ENCODE results near the gene SLC9A3.

The SLC9A3 gene

GRCh38 chr5:555058-555623 is 30.9 kb upstream of the SLC9A3 start:
- Histone ChIP-seq H3K4me1 (ENCODE audit: control insufficient read depth, insufficient read depth, low read length, unreplicated experiment) (no peaks in the 10 kb centered on the region), H3K79me2 (ENCODE audit: control insufficient read depth, insufficient read depth, low read length, unreplicated experiment) (no peaks in the 10 kb centered on the region), H3K27ac (ENCODE audit: low read depth, low read length) (no peak overlapping the region), H3K36me3 (ENCODE audit: insufficient read depth, low read length) (no peaks in the 10 kb centered on the region), H3K4me3 (ENCODE audit: low read depth, low read length) (no peak overlapping the region), H3K27me3 (ENCODE audit: insufficient read depth, low read length) (peaks cover 14% of the 10 kb centered on the region; the same call in 1 of the 2 replicates), H2AFZ (ENCODE audit: low read length, unreplicated experiment) (no peak overlapping the region)

GRCh38 chr5:554284-554988 is 30.2 kb upstream of the SLC9A3 start:
- H3K4me1 ChIP-seq (ENCODE audit: control insufficient read depth, insufficient read depth, low read length, unreplicated experiment): no peaks in the 10 kb centered on the region
- no peaks in the 10 kb centered on the region for H3K36me3 ChIP-seq (ENCODE audit: insufficient read depth, low read length)
- H3K4me3 ChIP-seq (ENCODE audit: low read depth, low read length): no peak overlapping the region
- no peak overlapping the region for H2AFZ ChIP-seq (ENCODE audit: low read length, unreplicated experiment)
- H3K27ac ChIP-seq (ENCODE audit: low read depth, low read length): no peak overlapping the region
- H3K79me2 ChIP-seq (ENCODE audit: control insufficient read depth, insufficient read depth, low read length, unreplicated experiment): no peaks in the 10 kb centered on the region
- H3K27me3 ChIP-seq (ENCODE audit: insufficient read depth, low read length): peaks cover 18% of the 10 kb centered on the region; the same call in 1 of the 2 replicates

GRCh38 chr5:553874-554273 is 29.6 kb upstream of the SLC9A3 start:
- H3K4me1 ChIP-seq (ENCODE audit: control insufficient read depth, insufficient read depth, low read length, unreplicated experiment): no peaks in the 10 kb centered on the region
- peaks cover 20% of the 10 kb centered on the region; the same call in 1 of the 2 replicates for H3K27me3 ChIP-seq (ENCODE audit: insufficient read depth, low read length)
- no peak overlapping the region for H2AFZ ChIP-seq (ENCODE audit: low read length, unreplicated experiment)
- H3K36me3 ChIP-seq (ENCODE audit: insufficient read depth, low read length): no peaks in the 10 kb centered on the region
- H3K79me2 ChIP-seq (ENCODE audit: control insufficient read depth, insufficient read depth, low read length, unreplicated experiment): no peaks in the 10 kb centered on the region
- no peak overlapping the region for H3K27ac ChIP-seq (ENCODE audit: low read depth, low read length)
- no peak overlapping the region for H3K4me3 ChIP-seq (ENCODE audit: low read depth, low read length)

- Histone ChIP-seq H3K79me2 (ENCODE audit: control insufficient read depth, insufficient read depth, low read length, unreplicated experiment) (no peaks in the 10 kb centered on the region), H3K27me3 (ENCODE audit: insufficient read depth, low read length) (peaks cover 27% of the 10 kb centered on the region), H3K4me3 (ENCODE audit: low read depth, low read length) (no peak overlapping the region), H2AFZ (ENCODE audit: low read length, unreplicated experiment) (no peak overlapping the region), H3K36me3 (ENCODE audit: insufficient read depth, low read length) (no peaks in the 10 kb centered on the region), H3K27ac (ENCODE audit: low read depth, low read length) (no peak overlapping the region), H3K4me1 (ENCODE audit: control insufficient read depth, insufficient read depth, low read length, unreplicated experiment) (no peaks in the 10 kb centered on the region)
Measured at GRCh38 chr5:551406-551805, 27.2 kb upstream of the SLC9A3 start.

GRCh38 chr5:549229-549628 is 25.0 kb upstream of the SLC9A3 start:
- H3K36me3 ChIP-seq (ENCODE audit: insufficient read depth, low read length): no peaks in the 10 kb centered on the region
- H3K27me3 ChIP-seq (ENCODE audit: insufficient read depth, low read length): peaks cover 27% of the 10 kb centered on the region
- no peak overlapping the region for H3K27ac ChIP-seq (ENCODE audit: low read depth, low read length)

GRCh38 chr5:548256-548655 is 24.0 kb upstream of the SLC9A3 start:
- no peak overlapping the region for H3K27ac ChIP-seq (ENCODE audit: low read depth, low read length)
- no peaks in the 10 kb centered on the region for H3K79me2 ChIP-seq (ENCODE audit: control insufficient read depth, insufficient read depth, low read length, unreplicated experiment)
- H3K27me3 ChIP-seq (ENCODE audit: insufficient read depth, low read length): peaks cover 27% of the 10 kb centered on the region
- no peaks in the 10 kb centered on the region for H3K36me3 ChIP-seq (ENCODE audit: insufficient read depth, low read length)
- H2AFZ ChIP-seq (ENCODE audit: low read length, unreplicated experiment): no peak overlapping the region
- no peaks in the 10 kb centered on the region for H3K4me1 ChIP-seq (ENCODE audit: control insufficient read depth, insufficient read depth, low read length, unreplicated experiment)
- no peak overlapping the region for H3K4me3 ChIP-seq (ENCODE audit: low read depth, low read length)

More at GRCh38 chr5:549229-549628, 25.0 kb upstream of the SLC9A3 start:
- Histone ChIP-seq H3K79me2 (ENCODE audit: control insufficient read depth, insufficient read depth, low read length, unreplicated experiment) (no peaks in the 10 kb centered on the region), H2AFZ (ENCODE audit: low read length, unreplicated experiment) (no peak overlapping the region), H3K4me3 (ENCODE audit: low read depth, low read length) (no peak overlapping the region), H3K4me1 (ENCODE audit: control insufficient read depth, insufficient read depth, low read length, unreplicated experiment) (no peaks in the 10 kb centered on the region)

- Histone ChIP-seq H3K4me3 (ENCODE audit: low read depth, low read length) (no peak overlapping the region), H3K4me1 (ENCODE audit: control insufficient read depth, insufficient read depth, low read length, unreplicated experiment) (no peaks in the 10 kb centered on the region), H3K27ac (ENCODE audit: low read depth, low read length) (no peak overlapping the region), H2AFZ (ENCODE audit: low read length, unreplicated experiment) (no peak overlapping the region), H3K27me3 (ENCODE audit: insufficient read depth, low read length) (peaks cover 27% of the 10 kb centered on the region), H3K36me3 (ENCODE audit: insufficient read depth, low read length) (no peaks in the 10 kb centered on the region), H3K79me2 (ENCODE audit: control insufficient read depth, insufficient read depth, low read length, unreplicated experiment) (no peaks in the 10 kb centered on the region)
Measured at GRCh38 chr5:547086-547924, 23.1 kb upstream of the SLC9A3 start.

GRCh38 chr5:546376-546908 is 22.2 kb upstream of the SLC9A3 start:
- H3K27ac ChIP-seq (ENCODE audit: low read depth, low read length): no peak overlapping the region
- no peaks in the 10 kb centered on the region for H3K36me3 ChIP-seq (ENCODE audit: insufficient read depth, low read length)
- peaks cover 27% of the 10 kb centered on the region for H3K27me3 ChIP-seq (ENCODE audit: insufficient read depth, low read length)
- no peaks in the 10 kb centered on the region for H3K79me2 ChIP-seq (ENCODE audit: control insufficient read depth, insufficient read depth, low read length, unreplicated experiment)
- no peak overlapping the region for H3K4me3 ChIP-seq (ENCODE audit: low read depth, low read length)
- H3K4me1 ChIP-seq (ENCODE audit: control insufficient read depth, insufficient read depth, low read length, unreplicated experiment): no peaks in the 10 kb centered on the region
- no peak overlapping the region for H2AFZ ChIP-seq (ENCODE audit: low read length, unreplicated experiment)

- Histone ChIP-seq H2AFZ (ENCODE audit: low read length, unreplicated experiment) (no peak overlapping the region), H3K4me3 (ENCODE audit: low read depth, low read length) (no peak overlapping the region), H3K36me3 (ENCODE audit: insufficient read depth, low read length) (no peaks in the 10 kb centered on the region), H3K27me3 (ENCODE audit: insufficient read depth, low read length) (peaks cover 24% of the 10 kb centered on the region), H3K4me1 (ENCODE audit: control insufficient read depth, insufficient read depth, low read length, unreplicated experiment) (no peaks in the 10 kb centered on the region), H3K79me2 (ENCODE audit: control insufficient read depth, insufficient read depth, low read length, unreplicated experiment) (no peaks in the 10 kb centered on the region), H3K27ac (ENCODE audit: low read depth, low read length) (no peak overlapping the region)
Measured at GRCh38 chr5:545641-546375, 21.6 kb upstream of the SLC9A3 start.

GRCh38 chr5:544675-545355 is 20.6 kb upstream of the SLC9A3 start:
- H3K27ac ChIP-seq (ENCODE audit: low read depth, low read length): no peak overlapping the region
- peaks cover 26% of the 10 kb centered on the region for H3K27me3 ChIP-seq (ENCODE audit: insufficient read depth, low read length)
- H3K4me1 ChIP-seq (ENCODE audit: control insufficient read depth, insufficient read depth, low read length, unreplicated experiment): no peaks in the 10 kb centered on the region
- H3K79me2 ChIP-seq (ENCODE audit: control insufficient read depth, insufficient read depth, low read length, unreplicated experiment): no peaks in the 10 kb centered on the region
- H3K4me3 ChIP-seq (ENCODE audit: low read depth, low read length): no peak overlapping the region
- H3K36me3 ChIP-seq (ENCODE audit: insufficient read depth, low read length): no peaks in the 10 kb centered on the region
- H2AFZ ChIP-seq (ENCODE audit: low read length, unreplicated experiment): no peak overlapping the region
